ENCODE results near the gene C17orf100.

C17orf100 gene

GRCh38 chr17:6651354-6651918 lies at the start of gene C17orf100, which contains the start of gene MED31:
Gene C17orf100 (plus strand): TSS chr17:6651762. CDS start chr17:6651914, 152 bp downstream.
Gene MED31 (minus strand): TSS chr17:6651605. CDS start chr17:6651528, 77 bp downstream.
- DNase-seq (ENCODE audit: low read depth in 2 of 2) = peak; percentile 87 to 89

GRCh38 chr17:6602141-6602540 lies 49.4 kb upstream of the C17orf100 start:
- DNase-seq (ENCODE audit: low read depth in 2 of 2) = no peak

- no peak for DNase-seq (ENCODE audit: low read depth in 2 of 2)
These were observed 47.7 kb upstream of the C17orf100 start for GRCh38 chr17:6603744-6604325.

GRCh38 chr17:6605142-6605541 lies 46.4 kb upstream of the C17orf100 start:
- no peak for DNase-seq (ENCODE audit: low read depth in 2 of 2)

GRCh38 chr17:6608321-6608720 lies 43.2 kb upstream of the C17orf100 start:
- no peak for DNase-seq (ENCODE audit: low read depth in 2 of 2)

GRCh38 chr17:6610011-6610410 lies 41.6 kb upstream of the C17orf100 start:
- DNase-seq (ENCODE audit: low read depth in 2 of 2) = no peak

- DNase-seq (ENCODE audit: low read depth in 2 of 2) = no peak
These were observed 40.3 kb upstream of the C17orf100 start for GRCh38 chr17:6611231-6611630.

- no peak for DNase-seq (ENCODE audit: low read depth in 2 of 2)
These were observed 27.6 kb upstream of the C17orf100 start for GRCh38 chr17:6623941-6624340.

GRCh38 chr17:6626616-6627015 lies 24.9 kb upstream of the C17orf100 start:
- no peak for DNase-seq (ENCODE audit: low read depth in 2 of 2)

- DNase-seq (ENCODE audit: low read depth in 2 of 2) = no peak
These were observed 24.5 kb upstream of the C17orf100 start for GRCh38 chr17:6627019-6627418.

GRCh38 chr17:6630390-6630789 lies 21.2 kb upstream of the C17orf100 start:
- DNase-seq (ENCODE audit: low read depth in 2 of 2) = no peak

- no peak for DNase-seq (ENCODE audit: low read depth in 2 of 2)
These were observed 19.0 kb upstream of the C17orf100 start for GRCh38 chr17:6632530-6632929.

GRCh38 chr17:6633263-6633662 lies 18.3 kb upstream of the C17orf100 start:
- DNase-seq (ENCODE audit: low read depth in 2 of 2) = no peak

- DNase-seq (ENCODE audit: low read depth in 2 of 2) = no peak
These were observed 15.5 kb upstream of the C17orf100 start for GRCh38 chr17:6636105-6636504.

- no peak for DNase-seq (ENCODE audit: low read depth in 2 of 2)
These were observed 14.7 kb upstream of the C17orf100 start for GRCh38 chr17:6636616-6637457.

GRCh38 chr17:6637458-6637840 lies 14.1 kb upstream of the C17orf100 start:
- no peak for DNase-seq (ENCODE audit: low read depth in 2 of 2)

- DNase-seq (ENCODE audit: low read depth in 2 of 2) = no peak
These were observed 13.3 kb upstream of the C17orf100 start for GRCh38 chr17:6638046-6638908.

GRCh38 chr17:6639014-6639585 lies 12.5 kb upstream of the C17orf100 start:
- no peak for DNase-seq (ENCODE audit: low read depth in 2 of 2)

- DNase-seq (ENCODE audit: low read depth in 2 of 2) = no peak
These were observed 11.7 kb upstream of the C17orf100 start for GRCh38 chr17:6639586-6640535.

- DNase-seq (ENCODE audit: low read depth in 2 of 2) = peak; percentile 78 to 83
These were observed 10.9 kb upstream of the C17orf100 start, which contains the start of the genes KIAA0753 and TXNDC17 for GRCh38 chr17:6640536-6641246. Gene KIAA0753 (minus strand): TSS chr17:6640711. CDS start chr17:6635103, 5,608 bp downstream. Gene TXNDC17 (plus strand): TSS chr17:6641060. CDS start chr17:6641083, 23 bp downstream.
